ENCODE measurements around the gene TNNC2.

DNA sequence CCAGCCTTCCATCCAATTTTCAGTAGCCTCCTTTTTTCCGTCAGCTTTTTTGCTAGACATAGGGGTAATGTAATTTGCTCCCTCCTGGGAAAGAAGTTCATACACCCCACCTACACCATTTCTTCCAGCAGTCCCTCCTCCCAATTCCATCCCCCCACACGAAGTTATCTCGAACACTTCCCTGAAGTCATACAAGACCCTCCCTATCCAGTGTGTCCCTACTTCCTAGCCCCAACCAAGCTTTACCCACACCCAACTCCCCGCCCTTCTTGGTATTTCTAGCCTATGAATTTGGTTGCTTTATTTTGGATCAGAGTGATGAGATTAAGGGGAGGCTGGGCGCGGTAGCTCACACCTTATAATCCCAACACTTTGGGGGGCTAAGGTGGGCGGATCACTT is 13.6 kb downstream of the TNNC2 start:
- no peak for TF ChIP-seq POLR2AphosphoS5 (IDR thresholded peaks at IDR 0.05; ENCODE audit: low read depth, low read length)
- no peak for TF ChIP-seq SPI1 (IDR thresholded peaks at IDR 0.05; ENCODE audit: low read depth, low read length)
- TF ChIP-seq POLR2A (IDR thresholded peaks at IDR 0.05; ENCODE audit: low read depth, low read length) = no peak
- no peak for TF ChIP-seq TAF1 (IDR thresholded peaks at IDR 0.05; ENCODE audit: low read depth, low read length)

All from GM12891 (cell line).